Left lung (tissue), 10 donors: ENCODE measurements around the gene NLN. TPM values are rescaled to one million over a fixed set of nuclear protein-coding genes. Genes with fewer than 3 reads are reported as not detected.

Experiments used
- ATAC-seq: fragments of 200-7000 bp; cut with Tn5 transposase; one replicate; pipeline ENCODE4 v1.9.1; 2020; ENCODE audit warnings: moderate library complexity
- DNase-seq, 4 donors: peaks; one replicate each; pipeline ENCODE4 v3.0.0-alpha.2; 2013 to 2020
- H3K27ac ChIP-seq, 2 donors: fragments of 200-600 bp; sonication (generic) in 1 of 2; one replicate each; pipeline versions ENCODE4 v1.5.0 to v1.8.0; 2020 to 2021
- H3K27me3 ChIP-seq, 2 donors: fragments of 200-600 bp; sonication (generic) in 1 of 2; one replicate each; pipeline versions ENCODE4 v1.5.0 to v1.8.0; 2020 to 2021
- H3K36me3 ChIP-seq, 2 donors: fragments of 200-600 bp; sonication (generic) in 1 of 2; one replicate each; pipeline versions ENCODE4 v1.5.0 to v1.8.0; 2020 to 2021
- H3K4me1 ChIP-seq, 2 donors: fragments of 200-600 bp; one replicate each; pipeline ENCODE4 v1.8.0; 2021
- H3K4me3 ChIP-seq, 2 donors: fragments of 200-600 bp; sonication (generic) in 1 of 2; one replicate each; pipeline versions ENCODE4 v1.5.0 to v1.8.0; 2020 to 2021; ENCODE audit warnings: mild to moderate bottlenecking in 1 of 2
- H3K9me3 ChIP-seq, 2 donors: fragments of 200-600 bp; sonication (generic) in 1 of 2; one replicate each; pipeline versions ENCODE4 v1.5.0 to v1.8.0; 2020 to 2021
- intact Hi-C, 2 donors: fragments of 100-400 bp; cut with DNase I; formaldehyde crosslinking; loops; one replicate each; pipeline versions ENCODE4 v1.11.2 to v1.14.2; 2022
- polyA plus RNA-seq, 6 donors: library from polyadenylated mRNA; unstranded; fragments of 120-200 nt; gene quantifications; one replicate each; pipeline ENCODE4 v1.2.1, GENCODE V29; 2013; ENCODE audit not compliant: insufficient read length in 6 of 6
- total RNA-seq, 2 donors: library from RNA; stranded (reverse); fragmentation: NEBNext Ultra II Directional; extraction: Animal tissue kit (Norgen Biotek cat#: 25700); gene quantifications; one replicate each; pipeline ENCODE4 v1.2.1, GENCODE V29; 2021
- TF ChIP-seq, protein P1 (sequence below), 2 donors: fragments of 200-600 bp; sonication (generic) in 1 of 2; IDR thresholded peaks; one replicate each; pipeline versions ENCODE4 v1.5.0 to v1.8.0; 2021; ENCODE audit warnings: antibody characterized with exemption in 2 of 2
- donor health status: DM: no; HTN: yes; CAD: no.
- donor health status: DM: no; HTN: no; CAD: no.

The NLN gene
- total and polyA plus RNA-seq, 8 donors, result 18.0 to 29.1 (median 22.3) TPM

GRCh38 chr5:65760504-65761275 lies 38.7 kb downstream of the NLN start:
- intact Hi-C loops, result no loop called here
- H3K27ac ChIP-seq, result no peak overlapping the region
- peak in 1 of 4 donors; percentile 20 for DNase-seq
- H3K4me1 ChIP-seq, result no peaks in the 10 kb centered on the region
- peak; percentile 90 for ATAC-seq
- H3K36me3 ChIP-seq, result peaks cover 0 to 4% of the 10 kb centered on the region in 2 donors
- no peak overlapping the region for H3K4me3 ChIP-seq
- H3K9me3 ChIP-seq, result no peaks in the 10 kb centered on the region
- H3K27me3 ChIP-seq, result no peaks in the 10 kb centered on the region
- TF ChIP-seq, protein P1, sequence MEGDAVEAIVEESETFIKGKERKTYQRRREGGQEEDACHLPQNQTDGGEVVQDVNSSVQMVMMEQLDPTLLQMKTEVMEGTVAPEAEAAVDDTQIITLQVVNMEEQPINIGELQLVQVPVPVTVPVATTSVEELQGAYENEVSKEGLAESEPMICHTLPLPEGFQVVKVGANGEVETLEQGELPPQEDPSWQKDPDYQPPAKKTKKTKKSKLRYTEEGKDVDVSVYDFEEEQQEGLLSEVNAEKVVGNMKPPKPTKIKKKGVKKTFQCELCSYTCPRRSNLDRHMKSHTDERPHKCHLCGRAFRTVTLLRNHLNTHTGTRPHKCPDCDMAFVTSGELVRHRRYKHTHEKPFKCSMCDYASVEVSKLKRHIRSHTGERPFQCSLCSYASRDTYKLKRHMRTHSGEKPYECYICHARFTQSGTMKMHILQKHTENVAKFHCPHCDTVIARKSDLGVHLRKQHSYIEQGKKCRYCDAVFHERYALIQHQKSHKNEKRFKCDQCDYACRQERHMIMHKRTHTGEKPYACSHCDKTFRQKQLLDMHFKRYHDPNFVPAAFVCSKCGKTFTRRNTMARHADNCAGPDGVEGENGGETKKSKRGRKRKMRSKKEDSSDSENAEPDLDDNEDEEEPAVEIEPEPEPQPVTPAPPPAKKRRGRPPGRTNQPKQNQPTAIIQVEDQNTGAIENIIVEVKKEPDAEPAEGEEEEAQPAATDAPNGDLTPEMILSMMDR (IDR thresholded peaks at IDR 0.05), result peak; percentile 9 to 14

DNA sequence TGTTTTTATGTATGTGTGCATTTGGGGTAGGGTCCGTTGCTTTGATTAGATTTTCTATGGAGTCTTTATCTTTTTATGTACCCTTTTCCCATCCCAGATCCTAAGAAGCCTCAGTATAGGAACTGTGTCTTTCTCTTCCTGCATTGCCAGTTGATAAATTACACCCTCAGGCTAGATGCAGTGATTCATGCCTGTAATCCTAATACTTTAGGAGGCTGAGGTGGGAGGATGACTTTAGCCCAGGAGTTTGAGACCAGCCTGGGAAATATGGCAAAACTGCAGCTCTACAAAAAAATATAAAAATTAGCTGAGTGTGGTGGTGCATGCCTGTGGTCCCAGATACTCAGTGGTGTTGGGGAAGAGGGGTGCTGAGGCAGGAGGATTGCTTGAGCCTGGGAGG lies 40.2 kb downstream of the NLN start:
- H3K4me3 ChIP-seq, result no peak overlapping the region
- TF ChIP-seq, protein P1 (IDR thresholded peaks at IDR 0.05), result no peak
- DNase-seq, result no peak
- H3K9me3 ChIP-seq, result no peaks in the 10 kb centered on the region
- no peaks in the 10 kb centered on the region for H3K27me3 ChIP-seq
- intact Hi-C loops, result no loop called here
- no peak for ATAC-seq
- H3K27ac ChIP-seq, result no peak overlapping the region
- H3K4me1 ChIP-seq, result no peaks in the 10 kb centered on the region
- H3K36me3 ChIP-seq, result peaks cover 0 to 8% of the 10 kb centered on the region in 2 donors

GRCh38 chr5:65765582-65765981 lies 43.6 kb downstream of the NLN start:
- H3K36me3 ChIP-seq, result peaks cover 0 to 4% of the 10 kb centered on the region in 2 donors
- H3K9me3 ChIP-seq, result no peaks in the 10 kb centered on the region
- no peak overlapping the region for H3K27ac ChIP-seq
- DNase-seq (no peak), ATAC-seq (no peak)
- H3K4me1 ChIP-seq, result no peaks in the 10 kb centered on the region
- no peaks in the 10 kb centered on the region for H3K27me3 ChIP-seq
- intact Hi-C loops, result no loop called here
- H3K4me3 ChIP-seq, result no peak overlapping the region
- TF ChIP-seq, protein P1 (IDR thresholded peaks at IDR 0.05), result no peak

DNA sequence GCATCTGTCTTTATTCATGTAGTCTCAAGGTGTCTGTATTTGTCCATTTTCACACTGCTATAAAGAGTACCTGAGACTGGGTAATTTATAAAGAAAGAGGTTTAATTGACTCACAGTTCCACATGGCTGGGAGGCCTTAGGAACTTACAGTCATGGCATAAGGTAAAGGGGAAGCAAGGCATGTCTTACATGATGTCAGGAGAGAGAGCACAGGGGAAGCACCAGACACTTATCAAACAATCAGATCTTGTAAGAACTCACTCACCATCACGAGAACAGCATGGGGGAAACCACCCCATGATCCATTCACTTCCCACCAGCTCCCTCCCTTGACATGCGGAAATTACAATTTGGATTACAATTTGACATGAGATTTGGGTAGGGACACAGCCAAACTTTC lies 44.2 kb downstream of the NLN start:
- intact Hi-C loops, result no loop called here
- Histone ChIP-seq H3K27me3 (no peaks in the 10 kb centered on the region), H3K36me3 (peaks cover 0 to 4% of the 10 kb centered on the region in 2 donors), H3K4me3 (no peak overlapping the region), H3K27ac (no peak overlapping the region), H3K4me1 (no peaks in the 10 kb centered on the region), H3K9me3 (no peaks in the 10 kb centered on the region)
- ATAC-seq, result no peak
- no peak for DNase-seq
- TF ChIP-seq, protein P1 (IDR thresholded peaks at IDR 0.05), result no peak

DNA sequence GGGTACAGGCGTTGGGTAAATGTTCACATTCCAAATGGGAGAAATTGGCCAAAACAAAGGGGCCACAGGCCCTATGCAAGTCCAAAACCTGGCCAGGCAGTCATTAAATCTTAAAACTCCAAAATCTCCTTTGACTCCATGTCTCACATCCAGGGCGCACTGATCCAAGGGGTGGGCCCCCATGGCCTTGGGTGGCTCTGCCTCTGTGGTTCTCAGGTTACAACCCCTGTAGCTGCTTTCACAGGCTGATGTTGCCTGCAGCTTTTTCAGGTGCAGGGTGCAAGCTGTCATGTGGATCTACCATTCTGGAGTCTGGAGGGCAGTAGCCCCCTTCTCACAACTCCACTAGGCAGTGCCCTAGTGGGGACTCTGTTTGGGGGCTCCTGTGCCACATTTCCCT lies 44.8 kb downstream of the NLN start:
- Histone ChIP-seq H3K27me3 (no peaks in the 10 kb centered on the region), H3K27ac (no peak overlapping the region), H3K4me3 (no peak overlapping the region), H3K36me3 (peaks cover 0 to 4% of the 10 kb centered on the region in 2 donors), H3K9me3 (no peaks in the 10 kb centered on the region), H3K4me1 (no peaks in the 10 kb centered on the region)
- DNase-seq (no peak), ATAC-seq (no peak)
- intact Hi-C loops, result no loop called here
- TF ChIP-seq, protein P1 (IDR thresholded peaks at IDR 0.05), result no peak
